GM19463 (cell line): ENCODE measurements around the gene OBSL1.

Experiments used
- ATAC-seq: cut with Tn5 transposase; IDR thresholded peaks from one replicate; pipeline ENCODE4 v1.9.1; 2021; ENCODE audit warnings: mild to moderate bottlenecking, moderate library complexity; ENCODE audit not compliant: unreplicated experiment

Gene OBSL1

DNA sequence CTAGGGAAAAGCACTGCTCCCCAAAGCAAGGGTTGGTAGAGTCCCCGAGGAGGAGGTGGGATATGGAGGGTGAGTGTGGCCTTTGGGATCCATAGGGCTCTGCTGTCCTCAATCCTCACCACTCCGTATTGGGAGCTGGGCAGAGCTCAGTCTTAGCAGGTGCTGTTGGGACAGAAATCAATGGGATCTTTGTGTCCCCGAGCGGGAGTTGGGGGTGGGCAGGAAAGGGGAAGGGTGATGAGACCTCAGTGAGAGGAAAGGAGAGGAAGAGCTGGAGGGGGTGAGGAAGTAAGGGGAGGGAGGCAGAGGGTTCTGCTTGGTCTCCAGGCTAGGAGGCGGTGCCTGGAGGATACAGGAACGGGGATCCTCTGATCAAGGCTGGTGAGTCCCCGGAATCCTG lies 54.5 kb downstream of the OBSL1 start:
- no peak for ATAC-seq

DNA sequence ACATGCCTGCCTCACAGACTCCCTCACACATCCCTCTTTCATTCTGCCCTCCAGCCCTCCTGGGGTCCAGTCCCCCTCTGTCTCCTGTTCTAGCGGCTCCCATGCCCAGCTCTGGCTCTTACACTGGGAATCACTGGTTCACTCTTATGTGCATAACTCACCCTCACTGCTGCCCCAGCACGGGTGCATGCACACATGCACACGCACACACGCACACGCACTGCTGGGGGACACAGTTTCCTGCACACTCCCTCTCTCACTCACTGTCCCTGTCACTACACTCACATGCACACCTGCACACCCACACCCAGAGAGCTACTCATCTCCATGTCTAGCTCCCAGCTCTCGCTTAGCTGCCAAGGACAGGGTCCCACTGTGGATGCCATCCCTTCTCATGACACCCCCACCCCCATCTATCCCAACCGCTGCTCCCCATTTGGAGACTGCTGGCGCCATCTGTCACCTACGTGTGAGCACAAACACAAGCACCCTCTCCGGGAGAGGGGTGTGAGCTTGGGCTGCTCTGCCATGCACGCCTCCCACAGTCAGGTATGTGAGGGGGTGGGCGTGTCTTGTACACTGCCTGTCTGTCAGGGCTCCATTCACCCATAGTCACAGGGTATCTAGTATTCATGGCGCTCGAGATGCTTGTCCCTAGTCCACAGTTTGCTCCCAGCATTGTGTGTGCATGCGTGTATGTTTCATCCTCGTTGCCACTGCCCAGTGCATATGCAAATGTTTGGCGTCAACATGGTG lies 55.3 kb downstream of the OBSL1 start:
- ATAC-seq, result no peak

DNA sequence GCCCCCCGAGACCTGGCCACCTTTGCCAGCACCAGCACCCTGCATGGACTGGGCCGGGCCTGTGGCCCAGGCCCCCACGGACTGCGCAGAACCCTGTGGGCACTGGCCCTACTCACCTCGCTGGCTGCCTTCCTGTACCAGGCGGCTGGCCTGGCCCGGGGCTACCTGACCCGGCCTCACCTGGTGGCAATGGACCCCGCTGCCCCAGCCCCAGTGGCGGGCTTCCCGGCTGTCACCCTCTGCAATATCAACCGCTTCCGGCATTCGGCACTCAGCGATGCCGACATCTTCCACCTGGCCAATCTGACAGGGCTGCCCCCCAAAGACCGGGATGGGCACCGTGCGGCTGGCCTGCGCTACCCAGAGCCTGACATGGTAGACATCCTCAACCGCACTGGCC lies 56.5 kb downstream of the OBSL1 start:
- ATAC-seq, result no peak

DNA sequence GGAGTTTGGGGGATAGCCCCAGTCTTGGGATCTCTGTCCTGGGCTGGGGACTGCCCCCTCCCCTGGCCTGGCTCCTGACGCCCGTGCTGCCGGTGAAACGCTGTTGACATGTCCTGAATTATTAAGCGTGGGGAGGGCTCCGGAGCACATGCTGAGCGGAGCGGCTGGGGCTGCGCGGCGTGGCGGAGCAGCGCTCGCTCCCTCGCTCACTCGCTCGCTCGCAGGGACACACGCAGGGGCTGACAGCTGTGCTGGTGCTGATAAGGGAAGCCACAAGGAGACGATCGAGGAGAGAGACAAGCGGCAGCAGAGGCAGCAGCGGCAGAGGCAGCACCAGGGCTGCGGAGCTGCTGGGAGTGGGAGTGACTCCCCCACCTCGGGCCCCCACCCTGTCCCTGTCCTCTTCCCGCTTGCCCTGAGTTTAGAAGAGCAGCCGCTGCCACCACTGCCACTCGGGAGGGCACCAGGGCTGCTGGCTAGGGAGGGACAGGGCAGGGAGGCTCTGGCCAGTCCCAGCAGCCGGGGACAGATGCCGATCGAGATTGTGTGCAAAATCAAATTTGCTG lies 57.1 kb downstream of the OBSL1 start, which contains the start of gene ASIC4:
Gene ASIC4, plus strand, starts transcription at position 287 of the 566 bp plus-strand sequence. Its CDS starts 243 bp downstream, at position 530.
- no peak for ATAC-seq

DNA sequence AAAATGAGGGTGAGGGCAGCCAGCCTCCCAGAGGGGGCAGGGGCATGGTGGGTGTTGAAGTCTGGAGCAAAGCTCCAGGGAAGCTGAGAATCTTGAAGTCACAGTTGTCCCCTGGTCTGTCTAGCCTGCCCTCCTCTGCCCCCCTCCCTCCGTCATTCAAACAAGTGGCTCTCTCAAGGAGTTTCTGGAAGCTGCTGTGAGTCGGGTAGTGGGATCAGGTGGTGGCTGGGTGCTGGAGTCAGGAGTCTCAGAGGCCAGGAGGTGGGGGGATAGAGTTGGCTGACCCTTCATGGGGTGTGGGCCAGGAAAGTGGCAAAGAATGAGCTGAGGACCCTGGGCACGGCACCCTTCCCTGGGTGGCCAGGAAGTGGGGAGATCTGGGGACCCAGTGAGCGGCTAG lies 57.6 kb downstream of the OBSL1 start:
- ATAC-seq, result no peak

DNA sequence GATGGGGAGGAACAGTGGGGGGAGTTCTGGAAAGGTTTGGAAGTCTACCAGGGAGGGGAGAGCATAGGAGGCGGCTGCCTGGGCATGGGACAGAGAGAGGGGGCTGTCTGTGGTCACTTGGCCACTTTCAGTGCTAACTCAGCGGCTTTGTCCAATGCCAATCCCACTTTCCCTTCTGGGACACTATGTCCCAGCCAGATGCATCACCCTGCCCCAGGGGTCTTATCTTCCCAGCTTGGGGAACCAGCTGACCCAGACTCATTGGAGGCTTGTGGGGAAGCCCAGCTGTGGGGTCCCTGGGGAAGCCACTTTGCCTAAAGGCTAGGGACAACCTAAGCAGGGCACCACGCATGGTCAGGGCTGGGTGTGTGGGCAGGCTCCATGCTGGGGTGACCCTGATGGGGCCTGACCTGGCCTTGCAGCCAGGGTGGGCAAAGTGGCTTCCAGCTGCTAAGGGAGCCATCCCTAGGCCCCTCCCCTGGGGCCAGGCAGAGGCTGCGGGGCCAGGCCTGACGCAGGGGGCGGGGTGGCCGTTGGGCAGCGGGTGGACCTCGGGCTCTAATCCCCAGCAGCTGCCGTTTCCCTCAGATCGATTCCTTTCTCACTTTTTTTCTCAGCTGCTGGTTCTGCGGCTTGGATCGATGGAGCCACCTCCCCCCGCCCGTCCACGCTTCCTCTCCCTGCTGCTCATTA lies 58.7 kb downstream of the OBSL1 start:
- ATAC-seq, result no peak

DNA sequence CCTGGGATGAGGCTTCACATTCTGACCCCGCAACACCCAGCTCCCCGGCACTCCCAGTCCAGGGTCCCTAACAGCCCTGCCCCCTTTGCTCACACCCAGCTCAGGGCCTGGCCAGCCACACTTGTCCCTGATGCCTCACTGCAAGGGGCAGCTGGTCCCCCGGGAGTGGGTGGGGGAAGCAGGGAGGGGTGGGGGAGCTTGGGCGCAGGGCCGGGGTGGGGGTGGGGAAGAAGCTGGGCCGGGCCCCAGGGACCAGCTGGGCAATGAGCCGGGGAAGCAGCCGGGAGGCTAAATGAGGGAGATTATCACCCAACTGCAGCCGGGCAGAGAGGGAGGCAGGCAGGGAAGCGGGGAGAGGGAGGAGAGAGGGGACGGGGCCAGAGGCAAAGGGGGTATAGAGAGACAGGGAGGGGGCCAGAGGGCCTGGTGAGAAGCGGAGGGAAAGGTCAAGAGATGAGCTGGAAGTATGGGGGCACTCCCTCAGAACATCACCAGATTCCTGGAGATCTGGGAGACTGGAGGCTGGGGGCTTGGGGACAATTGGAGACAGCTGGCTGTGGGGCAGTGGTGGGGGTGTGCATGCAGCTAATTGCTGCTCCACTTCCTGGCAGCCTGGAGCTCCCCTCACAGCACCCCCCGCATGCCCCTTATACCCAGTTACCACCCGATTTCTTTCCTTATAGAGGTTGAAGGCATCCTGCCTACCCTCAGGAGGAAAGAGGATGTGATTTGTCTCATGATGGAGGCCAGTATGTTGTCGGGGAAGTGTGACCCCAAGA lies 59.6 kb downstream of the OBSL1 start:
- no peak for ATAC-seq

DNA sequence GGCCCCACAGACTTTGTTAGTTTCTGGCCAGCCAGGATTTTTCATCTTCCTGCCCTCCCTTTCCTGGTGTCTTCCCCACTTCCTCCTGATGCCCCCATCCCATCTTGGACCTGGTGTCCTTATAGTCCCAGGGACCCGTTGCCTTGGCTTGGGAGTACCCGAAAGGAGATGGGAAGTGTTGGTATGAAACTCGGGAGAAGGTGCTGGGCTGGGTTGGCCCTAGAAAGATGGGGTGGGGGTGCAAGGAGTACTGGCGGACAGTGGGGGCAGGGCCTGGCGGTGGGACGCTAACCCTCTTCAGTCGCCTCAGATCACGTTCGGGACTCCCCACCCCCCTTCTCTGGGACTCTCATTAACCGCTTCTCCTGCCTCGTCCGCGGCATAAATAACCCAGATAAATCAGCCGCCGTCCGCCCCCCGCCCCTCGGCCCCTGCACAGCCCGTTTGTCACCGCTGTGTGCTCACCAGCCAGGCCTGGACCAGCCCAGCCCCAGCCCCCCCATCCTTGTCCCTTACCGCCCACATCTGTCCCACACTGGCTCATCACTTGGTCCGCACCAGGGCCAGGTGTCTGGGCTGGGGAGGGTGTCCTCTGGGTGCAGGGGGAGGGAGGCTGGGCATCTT lies 60.7 kb downstream of the OBSL1 start:
- ATAC-seq, result no peak

DNA sequence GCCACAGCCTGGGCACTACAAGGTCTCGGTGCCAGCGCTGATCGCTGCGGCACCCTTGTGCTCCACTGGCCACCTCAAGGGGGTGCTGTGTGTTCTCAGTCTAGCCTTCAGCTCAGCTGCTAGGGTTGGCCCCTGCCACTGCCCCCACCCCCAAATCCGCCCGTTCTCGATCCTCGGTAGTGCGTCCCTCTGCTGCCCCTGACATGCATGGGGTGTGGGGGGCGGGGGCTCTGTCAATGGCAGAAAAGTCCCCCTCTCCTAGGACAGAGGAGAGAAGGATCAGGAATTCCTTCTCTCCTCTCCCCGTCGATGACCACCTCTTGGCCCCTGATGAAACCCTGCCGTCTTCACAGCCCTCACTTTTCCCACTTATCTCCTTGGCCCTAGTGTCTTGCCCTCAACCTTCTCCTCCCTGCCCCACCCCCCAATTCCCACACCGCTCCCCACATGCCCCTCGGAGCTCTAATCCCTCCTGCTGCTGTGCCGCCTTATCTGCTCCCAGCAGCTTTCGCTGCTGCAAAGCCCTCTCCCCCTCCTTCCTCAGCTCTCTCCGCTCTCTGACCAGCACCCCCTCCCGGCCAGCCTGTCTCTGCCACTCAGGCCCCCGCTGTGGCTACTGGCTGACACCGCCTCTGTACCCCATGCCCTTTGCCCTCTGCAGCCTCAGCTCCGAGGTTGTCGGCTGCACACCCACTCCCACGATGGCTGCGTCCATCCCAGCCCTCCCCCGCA lies 61.4 kb downstream of the OBSL1 start:
- ATAC-seq, result peak; percentile 66

DNA sequence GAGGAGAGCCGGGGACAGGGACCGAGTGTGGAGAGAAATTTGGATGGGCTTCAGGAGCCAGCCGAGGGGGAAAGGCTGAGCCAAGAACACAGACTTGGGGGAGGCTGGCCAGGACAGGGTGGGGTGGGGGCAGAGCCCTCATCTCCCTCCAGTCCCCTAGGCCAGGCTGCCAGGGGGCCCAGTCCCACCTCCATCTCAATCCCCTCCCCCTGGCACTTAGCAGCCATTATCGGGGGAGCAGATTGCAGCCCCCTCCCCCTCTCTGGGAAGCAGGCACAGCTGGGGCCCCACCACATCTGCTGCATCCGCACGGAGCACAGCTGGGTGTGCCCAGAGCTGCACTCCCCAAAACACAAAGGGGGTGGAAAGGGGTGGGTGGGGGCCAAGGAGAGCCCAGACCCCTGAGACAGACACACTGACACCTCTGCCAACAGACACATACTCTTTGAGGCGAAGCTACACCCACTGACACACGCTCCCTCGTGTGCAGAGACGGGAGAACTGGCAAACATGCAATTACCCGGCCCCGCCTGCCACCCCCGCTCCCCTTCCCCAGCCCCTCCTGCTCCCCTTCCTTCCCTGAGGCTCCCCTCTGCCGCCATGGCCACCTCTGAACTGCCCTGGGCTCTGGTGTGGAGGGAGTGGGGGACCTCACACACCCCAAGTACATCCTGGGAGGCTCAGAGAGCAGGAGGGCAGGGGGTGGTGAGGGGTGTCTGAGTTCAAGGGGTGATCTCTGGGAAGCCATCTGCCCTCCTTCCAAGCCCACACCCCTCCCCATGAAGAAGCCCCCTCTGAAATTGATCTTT lies 62.2 kb downstream of the OBSL1 start:
- ATAC-seq, result peak; percentile 25

DNA sequence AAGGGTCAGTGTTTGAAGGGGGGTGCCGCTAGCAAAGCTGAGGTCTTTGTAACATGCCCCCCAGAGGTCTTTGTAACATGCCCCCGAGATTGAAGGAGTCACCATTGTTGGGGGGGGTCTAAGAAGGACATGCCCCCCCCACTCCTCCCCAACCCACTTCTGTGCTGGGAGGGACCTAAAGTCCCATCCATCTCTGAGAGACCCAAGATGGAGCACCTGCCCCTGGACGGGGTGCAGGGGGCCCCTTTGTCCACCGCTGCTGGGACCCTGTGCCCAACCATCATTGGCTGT lies 63.0 kb downstream of the OBSL1 start:
- no peak for ATAC-seq

DNA sequence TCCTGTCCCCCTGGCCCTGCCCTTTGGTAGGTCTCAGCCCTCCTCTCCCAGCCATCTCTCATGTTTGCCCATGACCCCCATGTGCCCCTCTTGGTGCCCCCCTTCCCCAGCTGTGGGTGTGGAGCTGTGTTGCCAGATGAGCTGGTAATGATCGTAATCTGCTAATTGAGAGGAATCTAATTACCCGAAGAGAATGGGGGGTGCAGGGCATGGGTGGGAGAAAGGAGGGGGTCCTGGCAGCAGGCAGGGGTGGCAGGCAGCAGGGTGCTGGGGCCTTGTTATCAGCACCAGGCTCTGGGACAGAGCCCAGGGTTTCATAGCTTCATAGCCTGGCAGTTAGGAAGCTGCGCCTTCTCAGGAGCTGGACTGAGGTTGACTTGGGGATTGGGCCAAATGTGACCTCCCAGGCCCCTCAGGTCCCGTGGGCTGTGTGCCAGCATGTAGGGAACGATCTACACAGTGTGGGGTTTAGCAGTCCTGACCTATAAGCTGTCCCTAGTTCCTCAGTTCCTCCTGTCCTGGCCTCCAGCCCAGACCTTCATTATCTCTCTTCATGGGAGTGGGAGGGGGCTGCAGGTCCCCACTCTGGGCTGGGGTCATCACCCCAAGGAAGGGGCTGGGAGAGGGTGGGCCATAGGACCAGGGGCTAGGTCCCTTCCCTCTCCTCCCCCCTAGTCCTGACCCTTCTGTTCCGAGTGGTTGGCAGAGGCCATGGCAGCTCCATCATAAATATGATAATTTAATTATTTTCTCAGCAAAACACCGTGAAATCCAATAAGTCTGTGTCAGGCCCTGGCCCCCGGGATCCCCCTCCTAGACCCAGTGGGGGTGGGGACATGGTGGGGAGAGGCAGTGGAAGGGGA lies 63.5 kb downstream of the OBSL1 start:
- no peak for ATAC-seq

DNA sequence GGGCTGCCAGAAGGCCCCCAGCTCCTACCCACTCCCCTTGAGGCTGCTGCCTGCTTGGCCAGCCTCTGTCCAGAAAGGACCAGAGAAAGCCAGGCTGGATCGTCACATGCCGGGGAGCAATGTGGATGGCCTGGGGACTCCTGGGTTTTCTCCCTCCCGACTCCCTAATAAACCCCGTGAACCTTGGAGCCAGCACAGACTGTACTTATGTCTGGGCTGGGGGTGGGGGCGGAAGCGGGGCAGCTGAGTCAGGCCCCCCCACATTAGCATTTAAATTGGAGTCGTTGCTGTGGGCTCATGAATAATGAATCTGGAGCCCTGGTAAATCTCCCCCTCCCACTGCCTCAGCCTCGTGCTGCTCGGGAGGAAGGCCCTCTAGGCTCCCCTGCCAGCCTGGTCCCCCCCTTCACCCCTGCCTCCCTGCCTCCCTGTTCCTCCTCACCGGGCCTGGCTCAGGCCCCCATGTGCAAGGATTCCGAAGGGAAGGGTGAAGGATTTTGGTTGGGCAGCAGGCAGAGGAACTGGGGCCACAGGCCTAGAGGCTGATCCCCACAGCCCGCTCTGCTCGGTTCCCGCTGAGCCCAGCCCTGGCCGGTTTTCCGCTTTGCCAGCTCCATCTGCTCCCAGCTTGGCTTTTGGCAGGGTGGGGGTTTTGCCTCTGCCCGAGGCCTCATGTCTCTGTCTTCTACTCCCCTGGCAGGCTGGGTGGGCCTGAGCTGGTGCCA lies 64.4 kb downstream of the OBSL1 start:
- no peak for ATAC-seq

DNA sequence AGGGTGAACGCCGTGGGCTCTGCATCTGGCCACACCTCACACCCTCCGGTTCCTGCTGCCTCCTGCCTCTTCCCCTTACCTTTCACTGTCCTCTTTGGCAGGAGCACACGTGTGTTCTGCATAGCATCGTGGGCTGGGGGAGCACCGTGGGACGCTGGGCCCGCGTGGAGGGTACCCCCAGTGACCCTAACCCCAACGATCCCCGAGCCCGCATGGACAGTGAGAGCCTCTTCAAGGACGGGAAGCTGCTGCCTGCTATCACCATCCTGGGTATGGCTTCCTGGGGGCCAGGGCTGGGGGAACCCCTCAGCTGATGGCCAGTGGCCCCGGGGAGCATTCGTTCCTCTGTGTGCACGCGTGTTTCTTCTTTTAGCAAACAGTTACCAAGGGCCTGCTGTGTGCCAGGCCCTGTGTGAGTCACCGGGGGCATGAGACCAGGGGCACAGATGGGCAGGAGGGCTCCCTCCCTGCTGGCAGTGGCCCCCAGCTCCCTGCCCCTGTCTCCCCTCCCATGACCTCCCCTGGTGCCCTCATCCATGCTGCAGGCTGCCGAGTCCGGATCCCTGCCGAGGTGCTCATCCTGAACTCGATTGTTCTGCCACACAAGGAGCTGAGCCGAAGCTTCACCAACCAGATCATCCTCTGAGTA lies 65.1 kb downstream of the OBSL1 start:
- no peak for ATAC-seq

DNA sequence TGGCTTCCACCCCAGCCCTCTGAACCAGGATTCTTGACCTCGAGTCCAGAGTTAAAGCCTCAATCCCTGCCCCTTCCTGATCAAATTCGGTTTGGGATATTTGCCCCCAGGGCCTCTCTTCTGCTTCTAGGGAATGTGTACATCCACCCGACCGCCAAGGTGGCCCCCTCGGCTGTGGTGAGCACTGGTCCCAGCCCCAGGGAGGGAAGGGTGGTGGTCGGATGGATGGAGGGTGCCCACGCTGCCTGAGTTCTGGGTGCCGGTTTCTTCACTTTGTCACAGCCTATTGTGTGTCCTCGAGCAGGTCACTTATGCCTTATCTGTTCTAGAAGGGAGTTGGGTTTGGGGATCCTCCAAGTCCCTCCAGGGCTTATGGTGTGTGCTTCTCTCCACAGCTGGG lies 65.8 kb downstream of the OBSL1 start:
- no peak for ATAC-seq

DNA sequence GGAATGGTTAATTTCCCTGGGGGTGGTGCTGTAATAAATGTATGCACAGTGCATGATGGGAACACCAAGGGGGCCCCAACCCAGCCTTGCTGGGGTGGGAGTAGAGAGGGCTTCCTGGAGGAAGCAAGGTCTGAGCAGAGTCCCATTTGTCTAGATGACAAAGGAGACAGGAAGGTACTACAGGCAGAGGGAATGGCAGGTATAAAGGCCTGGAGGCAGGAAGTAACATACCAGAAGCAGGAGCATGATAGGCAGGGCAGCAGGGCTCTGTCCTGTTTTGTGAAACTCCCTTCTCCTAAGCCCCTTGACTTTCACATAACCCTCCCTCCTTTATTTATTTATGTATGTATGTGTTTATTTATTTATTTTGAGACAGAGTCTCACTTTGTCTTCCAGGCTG lies 68.7 kb downstream of the OBSL1 start:
- no peak for ATAC-seq

DNA sequence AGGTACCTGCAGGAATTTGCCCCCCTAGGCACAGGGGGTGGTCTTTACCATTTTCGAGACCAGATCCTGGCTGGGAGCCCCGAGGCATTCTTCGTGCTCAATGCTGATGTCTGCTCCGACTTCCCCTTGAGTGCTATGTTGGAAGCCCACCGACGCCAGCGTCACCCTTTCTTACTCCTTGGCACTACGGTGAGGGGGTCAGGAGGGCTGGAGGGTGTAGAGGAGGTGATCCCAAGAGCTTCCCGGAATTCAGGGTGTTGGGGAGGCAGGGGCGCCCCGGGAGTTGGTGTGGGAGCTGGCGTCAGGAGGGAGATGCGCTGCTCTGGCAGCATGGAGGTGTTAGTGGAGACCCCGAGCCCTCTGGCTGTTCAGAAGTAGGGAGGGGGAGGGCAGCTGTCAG lies 69.5 kb downstream of the OBSL1 start:
- ATAC-seq, result no peak
